Stimulated activated CD4-positive, alpha-beta T cell treated with anti-CD3 and anti-CD28 coated beads, Interleukin-15, amount 100 ng/mL, for 48 hours (primary cell): ENCODE results near the gene PRR9.

Experiments
- DNase-seq, 2 donors: peaks; one replicate each; pipeline ENCODE4 v3.0.0-alpha.2; 2020; ENCODE audit warnings: low read depth in 2 of 2

The PRR9 gene

GRCh38 chr1:153265457-153265856 is 48.1 kb downstream of the PRR9 start:
- DNase-seq: no peak
